SK-N-MC (cell line): Measurements from ENCODE around the gene MAP3K7.

Source experiments
- EZH2 ChIP-seq: fragments of 200-600 bp; sonication (generic); IDR thresholded peaks from one replicate; pipeline ENCODE4 v1.6.1; 2017; ENCODE audit warnings: antibody characterized with exemption
- POLR2AphosphoS5 ChIP-seq: IDR thresholded peaks from 2 replicates; pipeline ENCODE4 v1.6.1; 2012; ENCODE audit warnings: mild to moderate bottlenecking, low read depth, low read length, borderline replicate concordance

- TF ChIP-seq POLR2AphosphoS5 (no peak), EZH2 (no peak)
These were observed 39.8 kb downstream of the MAP3K7 start for GRCh38 chr6:90547079-90547478.
